GM21825 (cell line): ENCODE data around the gene SLC9C1.
A peak's percentile ranks its signal among the peaks of the same experiment; 100 is the strongest.

ENCODE experiments used
- ATAC-seq: cut with Tn5 transposase; IDR thresholded peaks from one replicate; pipeline ENCODE4 v1.9.1; 2021; ENCODE audit warnings: mild to moderate bottlenecking, moderate library complexity; ENCODE audit not compliant: unreplicated experiment

The SLC9C1 gene

DNA sequence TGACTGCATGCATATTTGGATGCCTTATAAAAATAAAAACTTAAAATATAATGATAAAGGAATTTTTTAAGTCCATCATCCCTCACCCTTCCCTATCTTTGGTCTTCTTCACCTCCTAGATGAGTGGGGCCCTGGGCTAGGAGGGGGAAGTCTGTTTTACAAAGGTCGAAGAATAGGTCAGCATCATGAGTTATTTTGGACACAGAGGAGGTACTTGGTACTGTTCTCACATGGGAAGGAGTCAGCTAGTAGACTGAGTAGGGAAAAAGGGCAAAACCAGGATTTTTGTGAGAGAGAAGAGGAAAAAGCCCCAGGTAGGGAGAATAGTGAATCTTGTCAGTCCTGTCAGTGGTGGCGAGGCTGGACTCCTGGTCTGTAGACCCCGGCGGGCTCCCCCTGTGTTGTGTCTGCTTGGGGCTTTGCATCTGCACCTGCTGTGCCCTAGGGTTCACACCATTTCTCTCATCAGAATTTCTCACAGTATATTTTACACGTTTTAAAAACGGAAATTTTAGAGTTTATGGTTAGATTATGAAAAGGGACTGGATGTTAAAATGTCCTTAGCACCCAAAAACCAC lies 178.1 kb downstream of the SLC9C1 start:
- ATAC-seq, result no peak

DNA sequence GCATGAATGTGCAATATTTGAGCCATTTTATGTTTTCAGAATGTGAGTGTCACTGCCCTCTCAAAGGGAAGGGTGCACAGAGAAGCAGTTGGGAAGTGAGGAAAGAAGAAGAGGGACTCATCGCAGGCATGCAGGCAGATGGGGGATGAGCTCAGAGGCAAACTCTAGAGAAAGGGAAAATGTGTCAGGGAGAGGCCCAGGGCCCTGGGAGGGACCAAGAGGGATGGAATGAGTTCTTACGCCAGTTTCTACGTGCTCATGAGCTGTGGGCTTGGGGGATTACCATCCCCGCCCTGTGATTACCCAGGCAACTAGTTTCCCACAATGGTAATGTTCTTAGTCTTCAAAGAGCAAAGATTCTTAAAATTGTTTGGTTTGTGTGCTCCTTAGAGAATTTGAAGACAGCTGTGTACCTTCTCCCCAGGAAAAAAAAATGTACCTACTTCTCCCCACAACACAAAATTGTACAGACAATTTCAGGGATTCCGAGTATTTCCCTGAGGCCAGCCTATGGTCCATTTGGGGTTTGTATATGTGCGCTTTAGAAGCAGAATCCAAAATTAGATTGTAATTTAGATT lies 178.8 kb downstream of the SLC9C1 start:
- ATAC-seq, result peak; percentile 37

DNA sequence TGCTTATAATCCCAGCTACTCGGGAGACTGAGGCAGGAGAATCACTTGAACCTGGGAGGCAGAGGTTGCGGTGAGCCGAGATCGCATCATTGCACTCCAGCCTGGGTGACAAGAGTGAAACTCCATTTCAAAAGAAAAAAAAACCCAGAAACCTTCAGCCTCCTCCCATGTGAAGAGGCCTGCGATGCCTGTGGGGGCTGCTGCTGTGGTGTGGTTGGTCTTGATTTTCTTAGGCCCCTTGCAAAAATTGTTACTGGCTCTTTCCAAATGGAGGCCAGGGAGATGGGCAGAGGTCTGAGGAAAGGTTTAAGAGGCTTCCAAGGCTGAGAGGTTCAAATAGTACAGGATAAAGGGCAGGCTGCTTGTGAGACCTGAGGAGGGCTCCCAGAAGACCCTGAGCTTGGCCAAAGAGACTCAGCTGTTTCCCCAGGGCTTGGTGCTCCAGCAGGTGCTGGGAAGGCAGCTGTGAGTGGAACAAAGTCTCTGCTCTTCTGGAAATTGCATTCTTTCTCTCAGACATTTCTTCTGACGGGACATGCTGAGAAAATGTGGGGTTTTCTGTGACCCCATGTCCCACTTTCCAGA lies 179.3 kb downstream of the SLC9C1 start:
- peak; percentile 29 for ATAC-seq

- peak; percentile 52 for ATAC-seq
Observed at GRCh38 chr3:112111785-112112402, 182.1 kb downstream of the SLC9C1 start.

GRCh38 chr3:112109322-112109721 lies 184.7 kb downstream of the SLC9C1 start:
- no peak for ATAC-seq

DNA sequence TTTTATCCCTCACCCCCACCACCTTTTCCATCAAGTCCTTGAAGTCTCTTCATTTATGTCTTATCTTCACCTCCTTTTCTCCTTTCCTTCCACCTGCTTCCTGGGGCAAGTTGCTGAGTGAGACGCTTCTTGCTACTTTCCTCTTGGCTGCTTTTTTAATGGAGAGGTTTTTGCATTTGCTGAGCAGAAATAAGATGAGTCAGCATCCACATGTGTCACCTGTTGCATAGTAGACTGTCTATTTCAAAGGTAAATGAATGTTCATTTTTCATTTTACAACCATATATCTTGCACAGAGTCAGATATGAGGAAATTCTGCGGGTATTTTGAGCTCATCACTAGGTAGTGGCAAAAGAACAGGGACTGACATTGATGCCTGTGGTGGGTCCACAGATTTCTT lies 189.2 kb downstream of the SLC9C1 start:
- no peak for ATAC-seq

DNA sequence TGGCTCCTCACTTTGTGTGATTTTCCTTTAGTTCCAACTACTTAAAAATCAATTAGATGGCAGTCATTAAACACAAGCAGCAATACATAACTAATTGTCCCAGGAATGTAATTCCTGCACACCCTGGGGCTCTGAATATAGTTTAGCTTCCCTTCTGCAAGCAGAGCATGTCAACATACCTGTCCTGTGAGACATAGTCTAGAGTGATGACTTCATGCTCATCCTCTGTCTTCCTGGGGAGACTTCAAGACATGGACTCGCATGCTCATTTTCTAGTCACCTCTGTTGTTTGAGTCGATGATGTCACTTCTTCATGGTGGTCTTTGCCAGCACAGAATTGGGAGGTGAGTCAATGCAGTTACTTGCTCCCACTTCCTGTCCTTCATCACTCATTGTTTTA lies 192.1 kb downstream of the SLC9C1 start:
- ATAC-seq, result no peak

GRCh38 chr3:112097378-112097777 lies 196.6 kb downstream of the SLC9C1 start:
- no peak for ATAC-seq

- ATAC-seq, result no peak
Observed at GRCh38 chr3:112096176-112096575, 197.8 kb downstream of the SLC9C1 start.

DNA sequence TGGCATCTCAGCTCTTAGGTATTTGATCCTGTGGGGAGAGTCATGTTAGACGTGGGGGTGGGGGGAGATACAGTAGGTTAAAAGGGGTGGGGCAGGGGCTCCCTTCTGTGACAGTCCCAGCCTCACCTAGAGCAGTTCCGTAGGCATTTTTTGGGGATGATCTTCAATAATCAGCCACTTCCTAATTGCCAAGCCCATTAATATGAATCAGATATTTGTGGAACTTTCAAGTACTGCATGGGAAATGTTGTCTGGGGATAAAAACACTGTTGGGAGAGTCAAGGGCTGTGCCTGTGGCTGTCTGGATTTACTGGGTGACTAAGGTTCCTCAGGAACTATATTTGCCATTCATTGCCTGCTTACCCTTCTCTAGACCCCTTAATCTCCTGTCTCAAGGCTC lies 198.3 kb downstream of the SLC9C1 start:
- ATAC-seq, result no peak

DNA sequence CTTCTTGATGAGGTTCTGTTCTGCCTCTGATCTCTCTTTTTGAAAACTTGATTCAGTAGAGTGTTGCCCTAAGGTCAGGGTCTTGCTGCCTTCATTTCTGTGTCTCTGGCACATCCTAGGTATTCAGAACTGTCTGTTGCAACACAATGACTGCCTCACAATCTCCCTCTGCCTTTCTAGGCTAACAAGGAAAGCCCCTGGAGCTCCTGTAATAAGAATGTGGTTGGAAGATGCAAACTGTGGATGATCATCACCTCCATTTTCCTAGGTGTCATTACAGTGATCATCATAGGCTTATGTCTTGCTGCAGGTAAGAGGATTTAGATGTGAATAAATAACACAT lies 200.9 kb downstream of the SLC9C1 start:
- ATAC-seq, result no peak

DNA sequence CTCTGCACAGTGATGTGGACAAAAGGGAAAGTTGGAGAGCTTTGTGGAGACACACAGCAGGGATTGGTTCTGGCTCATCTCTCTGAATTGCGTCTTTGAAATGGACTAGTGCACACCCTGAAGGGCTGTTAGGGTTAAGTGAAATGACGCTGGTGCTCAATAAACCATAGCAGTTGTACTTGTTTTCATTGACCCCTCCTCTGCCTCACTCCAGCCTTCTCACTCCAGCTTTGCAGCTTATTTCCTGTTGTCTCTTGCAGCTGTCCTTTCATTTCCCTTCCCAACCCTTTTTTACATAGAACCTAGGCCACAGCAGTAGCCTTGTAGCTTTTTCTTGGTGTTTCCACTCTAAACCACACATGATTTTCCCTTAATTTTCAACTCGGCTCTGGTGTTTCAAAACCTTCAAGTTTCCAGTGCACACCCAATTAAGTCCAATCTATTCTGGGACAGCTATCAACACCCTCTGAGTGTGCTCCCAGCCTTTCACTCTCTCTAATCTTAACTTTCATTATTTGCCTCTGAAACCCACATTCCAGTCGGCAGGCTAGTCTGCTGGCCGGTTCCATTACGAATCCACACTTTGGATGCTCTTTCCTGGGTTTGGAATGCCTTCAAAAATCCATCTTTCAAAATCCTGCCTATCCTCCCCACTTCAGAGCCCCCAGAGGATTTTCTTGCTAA lies 201.4 kb downstream of the SLC9C1 start:
- peak; percentile 56 for ATAC-seq

DNA sequence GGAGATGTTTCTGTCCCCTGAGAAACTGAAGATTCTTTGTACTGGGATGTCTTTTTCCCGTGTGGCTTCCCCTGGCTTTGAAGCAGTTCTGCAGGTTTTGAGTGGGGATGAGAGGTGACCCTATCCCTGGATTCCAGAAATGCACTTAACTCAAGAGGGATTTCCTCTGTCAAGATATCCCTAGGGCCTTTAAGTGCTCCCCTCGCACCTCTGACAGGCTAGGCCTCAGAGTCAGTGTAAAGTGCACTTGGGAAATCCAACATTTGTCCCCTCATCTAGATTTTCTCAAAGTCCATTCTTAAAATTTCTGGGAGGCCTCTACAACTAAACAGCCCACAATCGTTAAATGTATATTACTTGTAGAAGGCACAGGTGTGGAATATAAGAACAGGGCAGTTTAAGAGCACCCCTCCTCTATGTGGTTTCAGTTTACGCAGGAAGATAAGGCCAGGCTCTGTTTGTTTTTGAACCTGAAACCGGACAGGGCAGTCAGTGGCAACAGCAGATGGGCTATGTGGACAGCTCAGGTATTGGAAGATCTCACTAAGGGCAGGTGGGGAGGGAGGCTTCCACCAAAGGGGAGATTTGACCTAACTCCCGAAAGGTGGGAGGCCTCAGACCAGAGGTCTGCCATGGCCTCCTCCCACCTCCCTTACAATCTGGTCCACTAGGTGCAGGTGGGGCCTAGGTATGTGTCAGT lies 203.0 kb downstream of the SLC9C1 start:
- ATAC-seq, result no peak
